Panc1 (cell line): ENCODE measurements around the gene CFAP299.

Experiments used
- SIN3A ChIP-seq: IDR thresholded peaks from 2 replicates; pipeline ENCODE4 v1.6.1; 2012; ENCODE audit warnings: low read depth, mild to moderate bottlenecking, low read length, moderate library complexity, borderline replicate concordance; ENCODE audit not compliant: insufficient read depth
- TCF7L2 ChIP-seq: IDR thresholded peaks from 2 replicates; pipeline ENCODE4 v1.6.1; 2011; ENCODE audit warnings: mild to moderate bottlenecking, low read depth, low read length, inconsistent platforms
- TF ChIP-seq, protein P1 (sequence below): fragments of 450-650 bp; IDR thresholded peaks from 2 replicates; pipeline ENCODE4 v1.5.1; 2017; ENCODE audit warnings: mild to moderate bottlenecking

DNA sequence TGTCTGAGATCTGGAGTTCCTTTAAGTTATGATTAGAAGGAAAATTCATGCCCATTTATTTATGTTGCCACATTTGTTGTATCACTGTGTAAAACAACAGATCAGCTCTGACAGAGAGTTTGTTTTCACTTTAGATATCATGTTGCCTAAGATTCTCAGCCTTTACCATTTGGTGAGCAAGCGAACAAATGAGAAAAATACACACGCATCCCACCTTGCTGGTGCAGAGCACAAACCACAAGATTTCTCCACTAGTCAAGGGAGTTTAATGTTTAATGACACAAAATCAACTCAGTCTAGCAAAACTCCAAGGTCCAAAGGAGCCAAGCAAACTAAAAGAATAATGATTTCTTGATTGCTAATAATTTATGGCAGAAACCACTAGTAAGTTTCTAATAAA, 41.3 kb upstream of the CFAP299 start:
- TF ChIP-seq TCF7L2 (no peak), SIN3A (no peak)
- TF ChIP-seq, protein P1, sequence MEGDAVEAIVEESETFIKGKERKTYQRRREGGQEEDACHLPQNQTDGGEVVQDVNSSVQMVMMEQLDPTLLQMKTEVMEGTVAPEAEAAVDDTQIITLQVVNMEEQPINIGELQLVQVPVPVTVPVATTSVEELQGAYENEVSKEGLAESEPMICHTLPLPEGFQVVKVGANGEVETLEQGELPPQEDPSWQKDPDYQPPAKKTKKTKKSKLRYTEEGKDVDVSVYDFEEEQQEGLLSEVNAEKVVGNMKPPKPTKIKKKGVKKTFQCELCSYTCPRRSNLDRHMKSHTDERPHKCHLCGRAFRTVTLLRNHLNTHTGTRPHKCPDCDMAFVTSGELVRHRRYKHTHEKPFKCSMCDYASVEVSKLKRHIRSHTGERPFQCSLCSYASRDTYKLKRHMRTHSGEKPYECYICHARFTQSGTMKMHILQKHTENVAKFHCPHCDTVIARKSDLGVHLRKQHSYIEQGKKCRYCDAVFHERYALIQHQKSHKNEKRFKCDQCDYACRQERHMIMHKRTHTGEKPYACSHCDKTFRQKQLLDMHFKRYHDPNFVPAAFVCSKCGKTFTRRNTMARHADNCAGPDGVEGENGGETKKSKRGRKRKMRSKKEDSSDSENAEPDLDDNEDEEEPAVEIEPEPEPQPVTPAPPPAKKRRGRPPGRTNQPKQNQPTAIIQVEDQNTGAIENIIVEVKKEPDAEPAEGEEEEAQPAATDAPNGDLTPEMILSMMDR = no peak
